Stimulated activated naive CD8-positive, alpha-beta T cell treated with anti-CD3 and anti-CD28 coated beads, Interleukin-15, Interleukin-2, amounts not matched to agents 100 U/mL and 50 U/mL, for 24 hours (primary cell): ENCODE data around the gene REN.

Experiments used
- ATAC-seq: fragments of 150-1000 bp; cut with Tn5 transposase; one replicate; pipeline ENCODE4 v1.10.0; 2021
- DNase-seq: peaks from one replicate; pipeline ENCODE4 v3.0.0; 2021

REN gene

GRCh38 chr1:204106825-204107224 is 59.3 kb downstream of the REN start:
- ATAC-seq (no peak), DNase-seq (no peak)

DNA sequence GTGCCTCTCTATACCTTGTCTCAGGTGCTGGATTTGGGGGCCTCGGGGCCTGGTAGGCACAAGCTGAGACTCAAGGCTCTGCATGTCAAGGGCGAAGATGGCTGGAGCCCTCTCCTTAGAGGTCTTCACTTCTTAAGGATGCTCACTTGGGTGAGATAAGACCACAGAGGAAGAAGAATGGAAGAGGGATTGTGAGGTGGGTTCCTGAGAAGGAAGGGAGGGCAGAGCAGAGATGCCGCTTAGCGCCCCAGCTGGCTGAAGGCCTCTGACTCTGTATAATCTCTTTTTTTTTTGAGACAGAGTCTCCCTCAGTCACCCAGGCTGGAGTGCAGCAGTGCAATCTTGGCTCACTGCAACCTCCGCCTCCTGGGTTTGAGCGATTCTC is 61.0 kb downstream of the REN start:
- ATAC-seq (no peak), DNase-seq (no peak)
